ENCODE results near the gene SEC11A.

DNA sequence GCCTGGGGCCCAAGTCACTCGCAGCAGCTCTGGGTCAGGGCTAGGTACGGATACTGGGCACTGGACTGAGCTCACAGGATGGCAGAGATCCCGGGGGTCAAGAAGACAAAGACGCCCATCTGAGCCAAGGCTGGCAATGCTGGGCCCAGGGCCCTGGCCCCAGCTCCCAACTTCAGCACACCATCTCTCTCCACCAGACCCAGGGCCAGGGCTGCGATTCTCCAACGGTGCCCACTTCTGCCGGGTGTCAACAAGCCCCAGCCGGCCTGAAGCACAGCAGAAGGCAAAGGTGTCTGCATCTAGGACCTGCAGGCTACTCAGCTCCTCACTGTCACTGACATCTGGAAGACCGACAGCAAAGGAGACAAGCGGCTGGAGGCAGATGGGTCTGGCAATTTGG lies 70.4 kb downstream of the SEC11A start:
- TF ChIP-seq, protein P1, sequence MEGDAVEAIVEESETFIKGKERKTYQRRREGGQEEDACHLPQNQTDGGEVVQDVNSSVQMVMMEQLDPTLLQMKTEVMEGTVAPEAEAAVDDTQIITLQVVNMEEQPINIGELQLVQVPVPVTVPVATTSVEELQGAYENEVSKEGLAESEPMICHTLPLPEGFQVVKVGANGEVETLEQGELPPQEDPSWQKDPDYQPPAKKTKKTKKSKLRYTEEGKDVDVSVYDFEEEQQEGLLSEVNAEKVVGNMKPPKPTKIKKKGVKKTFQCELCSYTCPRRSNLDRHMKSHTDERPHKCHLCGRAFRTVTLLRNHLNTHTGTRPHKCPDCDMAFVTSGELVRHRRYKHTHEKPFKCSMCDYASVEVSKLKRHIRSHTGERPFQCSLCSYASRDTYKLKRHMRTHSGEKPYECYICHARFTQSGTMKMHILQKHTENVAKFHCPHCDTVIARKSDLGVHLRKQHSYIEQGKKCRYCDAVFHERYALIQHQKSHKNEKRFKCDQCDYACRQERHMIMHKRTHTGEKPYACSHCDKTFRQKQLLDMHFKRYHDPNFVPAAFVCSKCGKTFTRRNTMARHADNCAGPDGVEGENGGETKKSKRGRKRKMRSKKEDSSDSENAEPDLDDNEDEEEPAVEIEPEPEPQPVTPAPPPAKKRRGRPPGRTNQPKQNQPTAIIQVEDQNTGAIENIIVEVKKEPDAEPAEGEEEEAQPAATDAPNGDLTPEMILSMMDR (conservative IDR thresholded peaks at IDR 0.05; ENCODE audit: low read depth, low read length), result no peak
- no peak for TF ChIP-seq EZH2phosphoT487 (IDR thresholded peaks at IDR 0.05; ENCODE audit: borderline replicate concordance, low read length)

Measured in PC-3 (cell line).